IMR-90 (cell line): ENCODE measurements around the gene PRDM10. TPM values are rescaled to one million over a fixed set of nuclear protein-coding genes. Genes with fewer than 3 reads are reported as not detected.

Source experiments
- ATAC-seq: fragments of 200-7000 bp; cut with Tn5 transposase; 2 replicates; pipeline ENCODE4 v1.9.1; 2020; ENCODE audit warnings: low read depth, mild to moderate bottlenecking, moderate library complexity
- BruUV-seq: library from RNA; stranded (reverse); fragments of 400-500 nt; replicated peaks from 2 replicates; lab custom pipeline; 2021; lab: Mats Ljungman, UMichigan
- CTCF ChIA-PET: fragments of 300-600 bp; formaldehyde crosslinking; extraction: SDS; loops from one replicate; lab custom pipeline; 2021; ENCODE audit warnings: antibody characterized with exemption; lab: Yijun Ruan, JAX
- POLR2A ChIA-PET: fragments of 300-600 bp; sonication (Branson Sonifier 250); formaldehyde crosslinking; loops from one replicate; lab custom pipeline; 2022; ENCODE audit warnings: antibody characterized with exemption; ENCODE audit not compliant: unreplicated experiment; lab: Charles Lee
- DNase-seq: peaks from one replicate; pipeline ENCODE4 v3.0.0; 2013
- H2AFZ ChIP-seq: replicated peaks from 2 replicates; pipeline ENCODE3; 2013; ENCODE audit warnings: low read length, mild to moderate bottlenecking; ENCODE audit not compliant: poor library complexity
- H2AK5ac ChIP-seq: 2 replicates; pipeline ENCODE4 v1.6.1; 2013; ENCODE audit warnings: low read depth, low read length, inconsistent platforms
- H2AK9ac ChIP-seq: replicated peaks from 2 replicates; pipeline ENCODE3; 2013; ENCODE audit warnings: mild to moderate bottlenecking, low read depth, low read length, moderate library complexity; ENCODE audit not compliant: poor library complexity
- H2BK120ac ChIP-seq: 2 replicates; pipeline ENCODE4 v1.6.1; 2013; ENCODE audit warnings: low read depth, low read length, inconsistent platforms
- H2BK15ac ChIP-seq: 3 replicates; pipeline ENCODE4 v1.6.1; 2013; ENCODE audit warnings: low read depth, low read length, inconsistent platforms
- H2BK20ac ChIP-seq: 2 replicates; pipeline ENCODE4 v1.6.1; 2013; ENCODE audit warnings: low read depth, mild to moderate bottlenecking, inconsistent platforms, low read length, moderate library complexity
- H2BK5ac ChIP-seq: 2 replicates; pipeline ENCODE4 v1.6.1; 2013; ENCODE audit warnings: mild to moderate bottlenecking, low read depth, low read length, inconsistent platforms; ENCODE audit not compliant: poor library complexity, severe bottlenecking
- H3K14ac ChIP-seq: replicated peaks from 2 replicates; pipeline ENCODE4 v1.6.1; 2013; ENCODE audit warnings: low read depth, low read length, inconsistent platforms
- H3K18ac ChIP-seq: 2 replicates; pipeline ENCODE4 v1.6.1; 2013; ENCODE audit warnings: low read depth, low read length, control low read depth
- H3K23ac ChIP-seq: 2 replicates; pipeline ENCODE4 v1.6.1; 2013; ENCODE audit warnings: low read depth, low read length, inconsistent platforms
- H3K27ac ChIP-seq: 2 replicates; pipeline ENCODE4 v1.5.1; 2013; ENCODE audit warnings: mild to moderate bottlenecking, control low read depth, low read length; ENCODE audit not compliant: insufficient read depth
- H3K27me3 ChIP-seq: 2 replicates; pipeline ENCODE4 v1.6.1; 2013; ENCODE audit warnings: low read length; ENCODE audit not compliant: control insufficient read depth, insufficient read depth
- H3K36me3 ChIP-seq: 2 replicates; pipeline ENCODE4 v1.6.1; 2013; ENCODE audit warnings: low read length, mixed read lengths; ENCODE audit not compliant: control insufficient read depth, insufficient read depth
- H3K4ac ChIP-seq: 2 replicates; pipeline ENCODE4 v1.6.1; 2013; ENCODE audit warnings: low read depth, low read length, inconsistent platforms
- H3K4me1 ChIP-seq: 2 replicates; pipeline ENCODE4 v1.6.1; 2013; ENCODE audit warnings: low read length, mixed read lengths; ENCODE audit not compliant: control insufficient read depth, insufficient read depth
- H3K4me2 ChIP-seq: 2 replicates; pipeline ENCODE4 v1.6.1; 2013; ENCODE audit warnings: low read depth, mild to moderate bottlenecking, control low read depth, low read length, moderate library complexity
- H3K4me3 ChIP-seq: 2 replicates; pipeline ENCODE4 v1.5.1; 2013; ENCODE audit warnings: low read depth, mild to moderate bottlenecking, control low read depth, low read length, moderate library complexity; ENCODE audit not compliant: insufficient read depth
- H3K56ac ChIP-seq: 2 replicates; pipeline ENCODE4 v1.6.1; 2013; ENCODE audit warnings: low read length, inconsistent platforms; ENCODE audit not compliant: insufficient read depth; ENCODE audit errors: extremely low read depth
- H3K79me1 ChIP-seq, 2 experiments: 2 replicates each; pipeline ENCODE4 v1.6.1; 2013; ENCODE audit warnings: low read length in 2 of 2, inconsistent platforms in 1 of 2, low read depth in 1 of 2
- H3K9ac ChIP-seq: 2 replicates; pipeline ENCODE4 v1.6.1; 2013; ENCODE audit warnings: low read depth, low read length, control low read depth
- H3K9me1 ChIP-seq: 2 replicates; pipeline ENCODE4 v1.6.1; 2013; ENCODE audit warnings: low read length, inconsistent platforms; ENCODE audit not compliant: insufficient read depth
- H3K9me3 ChIP-seq: 2 replicates; pipeline ENCODE4 v1.6.1; 2013; ENCODE audit warnings: low read length; ENCODE audit not compliant: control insufficient read depth, insufficient read depth
- H4K20me1 ChIP-seq: 2 replicates; pipeline ENCODE4 v1.6.1; 2013; ENCODE audit warnings: low read length, inconsistent platforms; ENCODE audit not compliant: insufficient read depth
- H4K5ac ChIP-seq: 2 replicates; pipeline ENCODE4 v1.6.1; 2013; ENCODE audit warnings: mild to moderate bottlenecking, low read depth, low read length, control low read depth
- H4K8ac ChIP-seq, 2 experiments: 2 replicates each; pipeline ENCODE4 v1.6.1; 2013; ENCODE audit warnings: low read depth in 2 of 2, low read length in 2 of 2, control low read depth in 1 of 2, inconsistent platforms in 1 of 2
- H4K91ac ChIP-seq: 2 replicates; pipeline ENCODE4 v1.6.1; 2013; ENCODE audit warnings: low read depth, low read length, inconsistent platforms; ENCODE audit not compliant: insufficient read depth
- BHLHE40 ChIP-seq: fragments of 150-350 bp; IDR thresholded peaks from 2 replicates; pipeline ENCODE4 v1.6.1; 2016; ENCODE audit warnings: mild to moderate bottlenecking, low read depth, low read length
- FOS ChIP-seq: fragments of 150-350 bp; IDR thresholded peaks from 2 replicates; pipeline ENCODE4 v1.6.1; 2016; ENCODE audit warnings: low read depth, low read length
- MAFK ChIP-seq: IDR thresholded peaks from 2 replicates; pipeline ENCODE4 v1.6.1; 2012; ENCODE audit warnings: low read depth, low read length, improper control_type of control experiment
- MXI1 ChIP-seq: IDR thresholded peaks from 2 replicates; pipeline ENCODE4 v1.6.1; 2012; ENCODE audit warnings: low read depth, mild to moderate bottlenecking, low read length, moderate library complexity, borderline replicate concordance
- POLR2A ChIP-seq: IDR thresholded peaks from 2 replicates; pipeline ENCODE4 v1.6.1; 2012; ENCODE audit warnings: mild to moderate bottlenecking, low read depth, low read length
- RAD21 ChIP-seq: IDR thresholded peaks from 2 replicates; pipeline ENCODE4 v1.6.1; 2012; ENCODE audit warnings: low read length, improper control_type of control experiment
- RFX5 ChIP-seq: IDR thresholded peaks from 2 replicates; pipeline ENCODE4 v1.8.0; 2012; ENCODE audit warnings: low read depth, mild to moderate bottlenecking, low read length, moderate library complexity
- SMC3 ChIP-seq: fragments of 150-350 bp; IDR thresholded peaks from 2 replicates; pipeline ENCODE4 v1.6.1; 2016; ENCODE audit warnings: low read depth, mild to moderate bottlenecking, antibody characterized with exemption, low read length, moderate library complexity
- WGBS, 2 experiments: methylation state at CpG; one replicate each; pipeline versions ENCODE4 v1.1.5 to v1.1.7; 2013; ENCODE audit warnings: missing lambda C conversion rate in 2 of 2; ENCODE audit not compliant: insufficient read length in 1 of 2; ENCODE audit errors: extremely low coverage in 2 of 2; 5-methylcytosine and 5-hydroxymethylcytosine counted together
- dilution Hi-C: fragments of 300-500 bp; cut with HindIII; formaldehyde crosslinking; loops from one replicate; pipeline ENCODE4 v1.14.3; 2018; ENCODE audit warnings: low sequenced_read_pairs; ENCODE audit not compliant: unreplicated experiment
- in situ Hi-C: fragments of 300-500 bp; cut with MboI; formaldehyde crosslinking; loops from 3 replicates; pipeline ENCODE4 v1.14.3; 2019; ENCODE audit warnings: low sequenced_read_pairs, inconsistent platforms, mixed read lengths
- intact Hi-C: fragments of 100-400 bp; cut with micrococcal nuclease; formaldehyde crosslinking; loops from 2 replicates; pipeline ENCODE4 v1.10.0; 2022
- polyA plus RNA-seq, 3 experiments: library from polyadenylated mRNA; depleted of rRNA; stranded (reverse); fragments of >200 nt; gene quantifications; 2 replicates each; pipeline ENCODE4 v1.2.3, GENCODE V29; 2012; ENCODE audit warnings: low replicate concordance in 1 of 3
- total RNA-seq: library from RNA; depleted of rRNA; stranded (reverse); fragments of >200 nt; gene quantifications from 2 replicates; pipeline ENCODE4 v1.2.3, GENCODE V29; 2012
- TF ChIP-seq, protein P1 (sequence below): conservative IDR thresholded peaks from 2 replicates; pipeline ENCODE4 v1.5.1; 2012; ENCODE audit warnings: mild to moderate bottlenecking, low read depth, low read length, improper control_type of control experiment
- TF ChIP-seq, protein P2 (sequence below): fragments of 150-350 bp; IDR thresholded peaks from 2 replicates; pipeline ENCODE4 v1.6.1; 2016; ENCODE audit warnings: low read depth, mild to moderate bottlenecking, low read length, moderate library complexity, borderline replicate concordance
- TF ChIP-seq, protein P3 (sequence below): fragments of 150-350 bp; IDR thresholded peaks from 2 replicates; pipeline ENCODE4 v1.6.1; 2017; ENCODE audit warnings: mild to moderate bottlenecking, antibody characterized with exemption, low read length, low read depth

PRDM10 gene
- total and polyA plus RNA-seq, 2 of the 4 experiments (the other 2 are of a cell fraction): 3.1 to 6.5 TPM

DNA sequence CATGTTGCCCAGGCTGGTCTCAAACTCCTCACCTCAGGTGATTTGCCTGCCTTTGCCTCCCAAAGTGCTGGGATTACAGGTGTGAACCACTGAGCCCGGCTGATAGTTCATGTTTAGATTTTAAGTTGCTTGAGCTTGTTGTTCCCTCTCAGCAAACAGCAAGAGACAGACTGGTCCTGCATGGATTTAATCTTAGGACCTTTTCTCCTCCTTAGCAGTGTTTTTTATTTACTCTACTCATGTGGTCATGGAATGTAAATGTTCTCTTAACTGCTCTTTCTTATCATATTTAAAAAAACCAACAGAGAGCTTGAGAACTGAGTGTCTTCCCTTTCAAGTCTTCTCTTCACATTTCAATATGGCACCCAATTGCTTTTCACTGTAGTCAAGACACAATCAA is 22.7 kb upstream of the PRDM10 start:
- no peak overlapping the region for H3K4me3 ChIP-seq
- H3K36me3 ChIP-seq: no peaks in the 10 kb centered on the region
- no peak overlapping the region for H2BK5ac ChIP-seq
- H2BK20ac ChIP-seq: no peak overlapping the region
- peak; percentile 71 for ATAC-seq
- no peaks in the 10 kb centered on the region for H3K79me1 ChIP-seq
- no peaks in the 10 kb centered on the region for H3K9me3 ChIP-seq
- intact Hi-C loops (no loop called here), in situ Hi-C loops (no loop called here), dilution Hi-C loops (no loop called here)
- no peak overlapping the region for H4K8ac ChIP-seq
- peaks cover 2% of the 10 kb centered on the region; the same call in 1 of the 2 replicates for H3K9me1 ChIP-seq
- no peak overlapping the region for H3K27ac ChIP-seq
- no peak overlapping the region for H3K18ac ChIP-seq
- H3K14ac ChIP-seq: no peak overlapping the region
- no peak overlapping the region for H4K5ac ChIP-seq
- H4K20me1 ChIP-seq: no peaks in the 10 kb centered on the region
- no peak overlapping the region for H2AK9ac ChIP-seq
- WGBS, 2 experiments: no CpG with 5 or more reads among the region's 1 CpG
- TF ChIP-seq, protein P1, sequence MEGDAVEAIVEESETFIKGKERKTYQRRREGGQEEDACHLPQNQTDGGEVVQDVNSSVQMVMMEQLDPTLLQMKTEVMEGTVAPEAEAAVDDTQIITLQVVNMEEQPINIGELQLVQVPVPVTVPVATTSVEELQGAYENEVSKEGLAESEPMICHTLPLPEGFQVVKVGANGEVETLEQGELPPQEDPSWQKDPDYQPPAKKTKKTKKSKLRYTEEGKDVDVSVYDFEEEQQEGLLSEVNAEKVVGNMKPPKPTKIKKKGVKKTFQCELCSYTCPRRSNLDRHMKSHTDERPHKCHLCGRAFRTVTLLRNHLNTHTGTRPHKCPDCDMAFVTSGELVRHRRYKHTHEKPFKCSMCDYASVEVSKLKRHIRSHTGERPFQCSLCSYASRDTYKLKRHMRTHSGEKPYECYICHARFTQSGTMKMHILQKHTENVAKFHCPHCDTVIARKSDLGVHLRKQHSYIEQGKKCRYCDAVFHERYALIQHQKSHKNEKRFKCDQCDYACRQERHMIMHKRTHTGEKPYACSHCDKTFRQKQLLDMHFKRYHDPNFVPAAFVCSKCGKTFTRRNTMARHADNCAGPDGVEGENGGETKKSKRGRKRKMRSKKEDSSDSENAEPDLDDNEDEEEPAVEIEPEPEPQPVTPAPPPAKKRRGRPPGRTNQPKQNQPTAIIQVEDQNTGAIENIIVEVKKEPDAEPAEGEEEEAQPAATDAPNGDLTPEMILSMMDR: no peak
- TF ChIP-seq MXI1 (no peak), POLR2A (no peak), MAFK (no peak), FOS (no peak), BHLHE40 (no peak), RFX5 (no peak), SMC3 (no peak), RAD21 (no peak)
- TF ChIP-seq, protein P2, sequence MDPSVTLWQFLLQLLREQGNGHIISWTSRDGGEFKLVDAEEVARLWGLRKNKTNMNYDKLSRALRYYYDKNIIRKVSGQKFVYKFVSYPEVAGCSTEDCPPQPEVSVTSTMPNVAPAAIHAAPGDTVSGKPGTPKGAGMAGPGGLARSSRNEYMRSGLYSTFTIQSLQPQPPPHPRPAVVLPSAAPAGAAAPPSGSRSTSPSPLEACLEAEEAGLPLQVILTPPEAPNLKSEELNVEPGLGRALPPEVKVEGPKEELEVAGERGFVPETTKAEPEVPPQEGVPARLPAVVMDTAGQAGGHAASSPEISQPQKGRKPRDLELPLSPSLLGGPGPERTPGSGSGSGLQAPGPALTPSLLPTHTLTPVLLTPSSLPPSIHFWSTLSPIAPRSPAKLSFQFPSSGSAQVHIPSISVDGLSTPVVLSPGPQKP: no peak
- TF ChIP-seq, protein P3, sequence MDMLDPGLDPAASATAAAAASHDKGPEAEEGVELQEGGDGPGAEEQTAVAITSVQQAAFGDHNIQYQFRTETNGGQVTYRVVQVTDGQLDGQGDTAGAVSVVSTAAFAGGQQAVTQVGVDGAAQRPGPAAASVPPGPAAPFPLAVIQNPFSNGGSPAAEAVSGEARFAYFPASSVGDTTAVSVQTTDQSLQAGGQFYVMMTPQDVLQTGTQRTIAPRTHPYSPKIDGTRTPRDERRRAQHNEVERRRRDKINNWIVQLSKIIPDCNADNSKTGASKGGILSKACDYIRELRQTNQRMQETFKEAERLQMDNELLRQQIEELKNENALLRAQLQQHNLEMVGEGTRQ: no peak
- H3K56ac ChIP-seq: no peak overlapping the region
- H3K23ac ChIP-seq: no peak overlapping the region
- DNase-seq: no peak
- BruUV-seq: no TSS peak
- no peak overlapping the region for H3K4ac ChIP-seq
- H3K4me2 ChIP-seq: peak overlapping the region; percentile 57; the same call in 1 of the 2 replicates
- no peak overlapping the region for H4K91ac ChIP-seq
- ChIA-PET POLR2A (no interaction called here), CTCF (interaction anchor here (0.7 kb wide), 1 partner anchor 22 kb away, joined by 3 read pairs; no protein-coding TSS in a partner anchor)
- H2AFZ ChIP-seq: no peak overlapping the region
- no peak overlapping the region for H2BK120ac ChIP-seq
- H2AK5ac ChIP-seq: no peak overlapping the region
- H2BK15ac ChIP-seq: no peak overlapping the region
- H3K27me3 ChIP-seq: no peaks in the 10 kb centered on the region
- H3K4me1 ChIP-seq: peaks cover 4% of the 10 kb centered on the region
- H3K9ac ChIP-seq: no peak overlapping the region
